GM19395 (cell line): ENCODE results near the gene NTRK2.

Experiments
- ATAC-seq: cut with Tn5 transposase; IDR thresholded peaks from one replicate; pipeline ENCODE4 v1.9.1; 2021; ENCODE audit warnings: mild to moderate bottlenecking, moderate library complexity; ENCODE audit not compliant: unreplicated experiment

The NTRK2 gene

GRCh38 chr9:84681516-84682285, 12.2 kb downstream of the NTRK2 start:
- ATAC-seq, result no peak

DNA sequence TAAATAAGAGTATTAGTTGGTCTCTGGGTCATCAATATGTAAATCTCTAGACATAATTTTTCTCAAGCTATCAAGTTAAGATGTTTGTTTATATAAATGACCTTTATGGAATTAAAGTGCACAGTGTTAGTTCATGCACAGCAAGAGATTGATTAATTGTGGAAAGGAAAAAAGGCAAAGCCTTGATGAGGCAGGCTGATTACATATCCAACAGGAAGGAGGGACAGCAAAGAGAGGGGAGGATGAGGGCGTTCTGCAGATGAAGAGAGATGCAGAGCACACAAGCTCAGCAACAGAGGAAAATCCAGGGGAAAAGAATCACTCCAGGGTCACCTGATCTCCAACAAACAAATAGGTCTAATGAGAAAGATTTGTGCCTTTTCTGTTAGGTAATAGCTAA, 16.5 kb downstream of the NTRK2 start:
- no peak for ATAC-seq

- ATAC-seq, result no peak
Measured at GRCh38 chr9:84688956-84689355, 19.4 kb downstream of the NTRK2 start.

DNA sequence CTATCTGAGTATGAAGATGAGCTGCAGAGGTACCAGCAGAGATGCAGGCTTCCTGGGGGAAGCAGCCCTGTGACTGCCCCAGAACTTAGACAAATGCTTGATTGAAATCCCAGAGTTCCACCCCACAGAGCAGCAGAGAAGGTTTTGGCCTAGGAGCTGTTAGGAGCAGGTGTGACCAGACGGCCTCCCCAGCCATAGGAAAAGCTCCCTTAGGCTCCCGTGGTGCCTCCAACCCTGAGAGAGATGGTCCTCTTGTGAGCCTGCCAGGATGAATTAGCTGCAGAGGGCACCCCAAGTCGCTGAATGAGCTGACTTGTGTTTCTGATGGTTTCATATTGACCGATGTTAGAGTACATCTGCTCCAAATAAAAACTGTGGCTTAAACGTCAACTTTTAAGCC, 22.1 kb downstream of the NTRK2 start:
- ATAC-seq, result no peak

GRCh38 chr9:84694248-84694647, 24.7 kb downstream of the NTRK2 start:
- ATAC-seq, result peak; percentile 91

DNA sequence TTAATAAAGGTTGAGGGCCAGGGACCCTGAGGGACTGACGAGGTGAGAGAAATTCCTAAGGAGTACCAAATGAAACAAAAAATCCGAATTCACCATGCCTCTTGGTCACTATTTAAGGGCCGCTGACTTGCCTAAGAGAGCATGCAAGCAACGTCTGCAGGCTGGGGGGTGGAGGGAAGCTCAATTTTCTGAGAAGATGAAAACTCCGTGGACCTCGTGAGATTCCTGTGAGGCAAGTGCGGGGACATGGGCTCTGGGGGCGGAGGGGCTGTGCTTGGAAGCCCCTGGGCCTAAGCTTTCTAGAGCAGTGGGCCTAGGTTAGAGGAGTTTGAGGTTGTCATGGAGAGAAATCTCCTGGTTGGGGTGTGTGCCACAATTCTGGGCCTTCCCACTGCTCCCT, 27.5 kb downstream of the NTRK2 start:
- no peak for ATAC-seq

- no peak for ATAC-seq
Measured at GRCh38 chr9:84697509-84698114, 28.1 kb downstream of the NTRK2 start.

DNA sequence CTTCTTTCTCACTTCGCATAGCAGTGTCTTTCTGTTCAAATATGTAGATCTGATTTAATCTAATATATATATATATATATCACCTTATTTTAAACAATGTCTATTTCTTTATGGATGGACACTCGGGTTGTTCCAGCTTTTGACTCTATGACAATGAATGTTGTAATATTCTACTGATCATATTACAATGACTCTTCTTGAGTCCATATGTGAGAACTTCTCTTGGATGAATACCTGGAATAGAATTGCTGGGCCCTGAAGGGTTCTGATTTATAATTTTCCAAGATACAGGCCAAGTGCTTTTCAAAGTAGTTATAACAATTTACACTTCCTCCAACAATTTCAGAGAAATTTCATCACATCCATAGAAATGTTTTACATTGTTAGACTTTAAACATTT, 28.8 kb downstream of the NTRK2 start:
- no peak for ATAC-seq

DNA sequence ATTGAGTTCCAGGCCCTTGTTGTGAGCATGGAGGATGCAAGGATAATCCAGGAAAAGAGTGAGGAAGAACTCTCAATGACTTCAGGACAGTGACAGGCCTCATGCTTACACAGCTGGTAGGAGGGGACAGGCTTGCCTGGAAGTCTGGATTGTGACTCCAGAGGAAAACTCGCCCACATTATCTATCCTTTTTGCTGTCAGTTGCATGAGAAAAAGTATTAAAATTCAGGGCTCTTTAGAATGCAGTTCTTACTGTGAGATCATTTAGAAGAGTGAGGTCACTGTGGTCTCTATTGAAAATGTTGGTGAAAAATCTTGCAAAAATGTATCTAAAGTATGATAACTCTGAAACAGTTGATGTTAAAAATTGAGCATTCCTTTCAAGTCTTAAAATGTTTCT, 30.5 kb downstream of the NTRK2 start:
- ATAC-seq, result no peak

- peak; percentile 91 for ATAC-seq
Measured at GRCh38 chr9:84701801-84702200, 32.3 kb downstream of the NTRK2 start.

DNA sequence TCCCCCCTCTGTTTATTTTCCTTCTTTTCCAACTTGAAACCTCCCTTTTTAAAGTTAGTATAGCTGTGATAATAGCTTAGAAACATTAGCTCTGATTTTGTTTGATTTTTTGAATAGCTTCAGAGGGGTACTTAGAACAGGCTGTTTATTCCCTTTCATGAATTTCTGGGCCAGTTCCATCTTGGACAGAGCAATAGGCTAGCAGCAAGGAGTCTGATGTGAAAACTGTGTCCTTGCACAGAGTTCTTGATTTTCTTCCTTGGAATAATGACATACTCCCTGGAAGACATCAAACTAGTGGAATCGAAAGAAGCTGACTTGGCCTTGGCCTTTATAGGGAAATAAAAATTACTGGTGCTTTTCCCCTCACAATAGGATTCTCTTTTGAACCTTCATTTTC, 32.9 kb downstream of the NTRK2 start:
- ATAC-seq, result no peak

DNA sequence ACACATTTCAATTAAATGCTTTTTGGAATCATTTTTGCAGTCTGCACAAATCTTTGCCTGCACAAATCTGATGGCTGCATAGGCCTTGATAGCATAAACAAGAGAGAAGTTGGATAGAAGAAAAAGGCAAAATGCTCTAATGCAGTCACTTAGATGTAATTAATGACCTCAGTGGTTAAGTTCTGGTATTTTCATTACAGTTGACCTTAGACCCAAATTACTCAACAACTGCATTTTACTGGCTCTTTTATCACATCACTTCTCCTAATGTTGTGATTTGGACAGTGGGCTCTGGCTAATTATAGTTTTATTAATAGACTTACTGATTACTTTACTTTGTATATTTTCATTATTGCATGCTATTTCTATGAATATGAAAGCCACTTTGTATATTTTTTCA, 34.3 kb downstream of the NTRK2 start:
- no peak for ATAC-seq

- no peak for ATAC-seq
Measured at GRCh38 chr9:84705128-84705527, 35.6 kb downstream of the NTRK2 start.

DNA sequence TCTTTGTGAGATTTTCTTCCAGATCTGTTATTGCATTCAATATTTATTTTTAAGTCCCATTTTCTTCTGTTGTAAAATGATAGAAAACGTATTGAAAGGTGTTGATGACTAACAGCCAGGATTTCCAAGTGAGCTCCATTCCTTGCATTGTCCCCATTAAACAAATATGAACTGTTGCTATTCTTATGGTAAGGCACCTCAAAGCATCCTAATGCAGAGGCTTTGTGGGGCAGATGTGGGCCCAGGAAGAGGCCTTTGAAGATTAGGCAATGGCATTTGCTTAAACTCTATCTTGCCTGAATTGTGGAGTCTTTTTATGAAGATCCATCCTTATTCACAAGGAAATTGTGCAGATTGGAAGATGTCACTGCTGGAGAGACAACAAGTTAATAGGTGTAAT, 38.9 kb downstream of the NTRK2 start:
- ATAC-seq, result no peak

- ATAC-seq, result no peak
Measured at GRCh38 chr9:84709056-84709455, 39.5 kb downstream of the NTRK2 start.

- ATAC-seq, result no peak
Measured at GRCh38 chr9:84710701-84711397, 41.3 kb downstream of the NTRK2 start.

- no peak for ATAC-seq
Measured at GRCh38 chr9:84711398-84711777, 41.9 kb downstream of the NTRK2 start.

- no peak for ATAC-seq
Measured at GRCh38 chr9:84711936-84712335, 42.4 kb downstream of the NTRK2 start.

DNA sequence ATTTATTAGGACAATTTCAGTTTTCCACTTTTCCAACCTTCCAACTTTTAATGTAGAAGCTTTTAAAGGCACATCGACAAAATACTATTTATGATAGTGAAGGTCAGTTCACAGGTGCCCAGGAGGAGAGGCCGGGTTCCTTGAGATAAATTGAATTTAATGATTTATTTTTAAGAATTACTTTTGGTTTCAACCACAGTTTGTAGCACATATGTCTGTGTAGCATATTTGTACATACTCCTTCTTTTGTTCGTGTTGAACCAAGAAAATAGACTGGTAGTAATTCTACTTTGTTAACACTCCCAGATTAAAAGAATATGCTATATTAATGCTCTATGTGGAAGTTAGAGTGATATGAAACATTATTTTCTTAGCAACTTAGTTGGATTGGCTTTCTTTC, 46.7 kb downstream of the NTRK2 start:
- no peak for ATAC-seq

DNA sequence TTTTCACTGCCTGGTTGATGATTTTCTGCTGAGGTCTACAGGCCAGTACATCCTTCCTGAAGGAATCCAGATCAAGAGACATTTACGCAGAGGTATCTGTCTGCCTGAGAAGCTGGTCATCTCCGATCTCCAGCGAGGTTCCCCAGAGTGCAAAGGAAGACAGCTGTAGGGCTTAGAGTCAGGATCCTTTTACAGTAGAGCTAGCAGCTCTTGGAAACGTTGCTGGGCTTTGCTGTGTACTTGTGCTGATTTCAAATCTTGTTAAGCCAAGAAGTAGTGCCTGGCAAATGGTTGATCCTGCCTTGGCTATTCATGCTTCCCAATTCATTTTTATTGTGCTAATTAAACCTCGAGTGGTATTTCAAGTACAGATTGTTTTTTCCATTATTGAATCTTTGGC, 48.9 kb downstream of the NTRK2 start:
- no peak for ATAC-seq

DNA sequence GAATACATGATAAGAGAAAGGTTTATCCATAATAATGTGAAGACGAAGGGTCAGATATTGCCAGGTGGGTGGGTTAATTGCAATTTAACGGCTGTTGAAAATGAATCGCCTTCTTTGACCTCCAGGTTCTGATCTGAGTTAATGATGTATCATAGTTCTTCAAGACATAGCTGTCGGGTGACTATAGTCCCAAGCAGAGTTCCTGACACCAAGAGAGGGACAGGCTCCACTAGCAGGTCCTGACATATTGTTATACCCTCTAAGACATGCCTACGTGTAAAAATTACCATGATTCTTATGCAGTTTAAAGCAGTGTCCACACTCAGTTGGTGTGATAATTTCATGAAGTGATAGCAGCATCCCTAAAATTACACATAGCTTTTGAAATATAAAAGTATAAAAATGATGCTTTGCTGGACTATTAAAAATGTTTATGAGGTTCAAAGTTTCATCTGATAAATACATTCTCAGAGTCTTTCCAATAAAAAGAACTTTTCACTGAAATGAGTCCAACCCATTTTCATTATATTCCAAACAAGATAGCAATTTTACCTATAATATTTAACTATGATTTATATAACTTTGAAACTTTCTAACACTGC, 53.0 kb downstream of the NTRK2 start:
- no peak for ATAC-seq

- ATAC-seq, result no peak
Measured at GRCh38 chr9:84723426-84723825, 53.9 kb downstream of the NTRK2 start.
